ENCODE measurements around the gene KCNB1.
A peak's percentile ranks its signal among the peaks of the same experiment; 100 is the strongest.

Gene KCNB1

DNA sequence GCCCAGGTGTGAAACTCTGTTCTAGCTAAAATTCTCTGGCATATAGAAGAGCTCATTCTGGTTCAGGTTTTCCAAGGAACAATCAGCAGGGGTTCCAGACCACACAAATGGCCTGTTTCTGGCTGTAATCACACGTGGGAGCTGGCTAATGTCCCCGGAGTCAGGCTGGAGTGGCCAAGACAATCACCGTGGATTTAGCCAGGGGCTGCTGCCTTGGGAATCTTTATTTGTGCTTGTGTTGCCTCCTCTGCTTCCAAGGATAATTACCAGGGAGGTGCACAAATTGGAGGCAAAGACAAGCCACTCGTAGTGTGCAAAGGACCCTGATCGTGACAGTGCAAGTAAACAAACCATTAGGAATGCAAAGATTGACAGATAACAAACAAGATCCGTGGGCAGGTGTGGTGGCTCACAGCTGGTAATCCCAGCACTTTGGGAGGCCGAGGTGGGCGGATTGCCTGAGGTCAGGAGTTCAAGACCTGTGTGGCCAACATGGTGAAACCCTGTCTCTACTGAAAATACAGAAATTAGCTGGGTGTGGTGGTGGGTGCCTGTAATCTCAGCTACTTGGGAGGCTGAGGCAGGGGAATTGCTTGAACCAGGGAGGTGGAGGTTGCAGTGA lies 77.3 kb downstream of the KCNB1 start:
- no peak for DNase-seq

DNA sequence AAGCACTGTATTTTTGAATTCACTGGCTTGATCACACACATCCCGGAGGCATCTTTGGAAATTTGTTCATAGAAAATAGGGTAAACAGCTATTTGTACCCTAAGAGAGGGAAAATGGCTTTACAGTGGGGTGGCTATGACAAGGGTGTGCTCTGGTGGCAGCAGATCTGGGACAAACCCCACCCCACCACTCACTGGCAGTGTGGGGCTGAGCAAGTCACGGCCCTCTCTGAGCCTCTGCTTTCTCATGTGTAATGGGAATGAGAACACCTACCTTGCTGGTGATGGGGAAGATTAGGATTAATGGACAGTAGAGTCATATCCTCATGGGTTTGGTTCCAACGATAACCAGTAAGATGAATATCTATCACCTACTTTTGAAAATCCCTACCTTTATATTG lies 78.0 kb downstream of the KCNB1 start:
- no peak for DNase-seq

DNA sequence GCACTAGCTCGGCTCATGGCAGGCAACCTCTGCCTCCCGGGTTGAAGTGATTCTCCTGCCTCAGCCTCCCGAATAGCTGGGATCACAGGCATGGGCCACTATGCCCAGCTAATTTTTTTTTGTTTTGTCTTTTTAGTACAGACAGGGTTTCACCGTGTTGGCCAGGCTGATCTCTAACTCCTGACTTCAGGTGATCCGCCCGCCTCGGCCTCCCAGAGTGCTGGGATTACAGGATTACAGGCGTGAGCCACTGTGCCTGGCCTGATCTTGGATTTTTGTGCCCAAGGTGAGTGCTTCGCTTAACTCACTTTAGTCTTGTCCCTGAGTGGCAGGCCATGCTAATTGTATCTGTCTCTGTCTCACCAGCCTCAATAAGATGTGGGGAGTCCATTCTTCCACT lies 78.6 kb downstream of the KCNB1 start:
- no peak for DNase-seq

DNA sequence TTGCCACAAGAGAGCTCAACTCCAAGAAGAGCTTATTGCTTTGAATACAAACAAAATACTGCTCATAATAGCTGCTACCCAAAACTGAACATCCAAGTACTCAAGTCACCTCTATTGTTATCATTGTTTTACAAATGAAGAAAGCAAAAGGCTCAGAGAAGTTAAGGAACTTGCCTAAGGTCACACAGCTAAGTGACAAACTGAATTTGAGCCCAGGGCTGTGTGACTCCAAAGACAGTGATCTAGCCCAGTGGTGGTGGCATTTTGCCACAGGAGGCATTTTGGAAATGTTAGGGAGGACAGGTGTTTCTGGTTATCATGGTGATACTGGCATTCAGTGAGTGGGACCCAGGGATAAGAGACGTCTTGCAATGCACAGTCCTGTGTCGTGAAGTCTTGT lies 79.5 kb downstream of the KCNB1 start:
- DNase-seq = no peak

DNA sequence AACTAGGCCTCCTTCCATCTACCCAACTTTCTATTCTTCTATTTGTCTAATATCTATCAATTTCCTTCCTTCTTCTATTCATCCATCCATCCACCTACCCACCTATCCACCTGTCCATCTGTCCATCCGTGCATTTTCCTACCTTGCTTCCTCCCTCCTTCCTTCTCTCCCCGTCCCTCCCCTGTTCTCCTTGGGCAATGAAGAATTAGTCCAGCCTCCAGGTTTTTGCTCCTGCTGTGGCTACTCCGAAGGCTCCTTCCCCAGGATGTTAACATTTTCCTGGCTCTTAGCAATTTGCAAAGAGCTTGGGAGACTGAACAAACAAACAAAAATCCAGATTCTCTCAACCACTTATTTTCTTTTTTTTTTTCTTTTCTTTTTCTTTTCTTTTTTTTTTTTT lies 81.6 kb downstream of the KCNB1 start:
- no peak for DNase-seq

DNA sequence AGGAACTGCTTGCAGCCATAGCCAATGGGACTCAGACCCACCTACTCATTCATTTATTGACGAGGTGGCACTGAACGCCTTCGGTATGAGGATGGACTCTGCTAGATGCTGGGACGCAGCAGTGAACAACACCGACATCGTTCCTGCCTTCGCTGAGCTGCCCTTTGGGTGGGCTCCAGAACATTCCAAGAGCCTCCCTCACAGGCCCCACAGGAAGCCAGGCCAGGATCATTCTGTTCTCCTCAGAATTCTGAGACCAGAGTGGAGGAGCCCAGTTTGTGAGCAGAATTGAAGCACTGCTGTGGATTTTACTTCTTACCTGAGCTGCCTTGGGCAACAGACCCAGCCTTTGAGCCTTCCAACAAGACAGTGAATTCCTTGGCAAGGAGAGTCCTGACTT lies 82.1 kb downstream of the KCNB1 start:
- DNase-seq = no peak

DNA sequence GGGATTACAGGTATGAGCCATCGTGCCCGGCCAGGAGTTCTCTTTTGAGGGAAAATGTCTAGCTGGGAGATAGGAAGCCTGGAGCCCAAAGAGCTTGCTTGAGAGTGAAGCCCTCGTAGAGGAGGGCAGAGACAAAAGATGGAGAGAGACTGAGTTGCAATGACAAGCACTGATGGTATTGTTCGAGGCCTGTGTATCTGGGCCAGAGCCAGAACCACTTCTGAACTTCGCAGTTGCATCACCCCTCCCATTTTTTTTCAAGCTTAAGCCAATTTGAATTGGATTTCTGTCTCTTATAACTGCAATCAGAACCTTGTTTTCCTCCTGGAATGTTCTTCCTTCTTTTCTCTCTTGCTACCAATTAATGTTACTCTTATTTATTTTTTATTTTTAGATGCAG lies 83.1 kb downstream of the KCNB1 start:
- no peak for DNase-seq

DNA sequence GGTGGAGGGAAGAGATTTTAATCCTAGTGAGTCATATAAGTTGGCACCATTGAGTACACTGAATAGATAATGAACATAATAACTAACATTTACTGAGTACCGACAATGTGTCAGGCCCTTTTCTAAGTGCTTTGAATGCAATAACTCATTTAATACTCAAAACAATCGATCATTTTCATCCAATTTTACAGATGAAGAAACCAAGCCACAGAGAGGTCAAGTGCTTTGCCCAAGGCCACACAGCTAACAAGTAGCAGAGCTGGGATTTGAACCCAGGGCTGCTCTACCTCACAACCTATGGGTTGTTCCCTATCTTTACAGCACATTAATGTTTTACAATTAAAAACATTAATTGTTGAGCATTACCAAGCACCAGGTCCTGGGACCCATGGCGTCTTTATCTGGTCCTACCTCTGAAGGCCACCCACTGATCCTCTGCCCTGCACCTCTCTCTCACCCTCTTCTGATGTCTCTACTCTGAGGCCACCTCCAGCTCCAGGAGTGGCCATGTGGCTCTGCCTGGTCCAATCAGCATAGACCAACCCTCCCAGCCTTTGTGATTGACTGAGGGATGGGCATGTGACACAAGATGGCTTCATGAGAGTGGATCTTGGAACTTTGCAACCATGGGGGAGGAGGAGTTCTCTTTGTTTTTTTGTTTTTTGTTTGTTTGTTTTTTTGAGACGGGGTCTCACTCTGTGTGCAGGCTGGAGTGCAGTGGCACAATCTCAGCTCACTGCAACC lies 83.9 kb downstream of the KCNB1 start:
- no peak for DNase-seq

DNA sequence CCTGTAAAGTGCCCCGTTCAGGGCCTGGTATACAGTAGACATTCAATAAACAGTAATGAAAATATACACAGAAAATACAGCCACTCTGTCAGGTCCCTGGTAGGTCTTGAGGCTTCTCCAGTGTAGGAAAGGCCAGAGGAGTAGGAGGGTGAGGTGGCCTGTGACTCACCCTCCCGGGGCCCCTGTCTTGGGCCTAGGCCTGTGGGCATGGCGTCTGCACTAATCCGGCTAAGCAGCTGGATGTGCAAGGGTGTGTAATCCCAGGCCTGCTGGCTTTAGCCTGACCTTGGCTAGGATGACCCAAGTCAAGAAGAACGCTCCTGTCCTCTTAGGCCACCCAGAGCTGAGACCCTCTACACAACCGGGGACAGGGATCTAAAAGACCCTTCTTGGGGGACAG lies 84.9 kb downstream of the KCNB1 start:
- no peak for DNase-seq

DNA sequence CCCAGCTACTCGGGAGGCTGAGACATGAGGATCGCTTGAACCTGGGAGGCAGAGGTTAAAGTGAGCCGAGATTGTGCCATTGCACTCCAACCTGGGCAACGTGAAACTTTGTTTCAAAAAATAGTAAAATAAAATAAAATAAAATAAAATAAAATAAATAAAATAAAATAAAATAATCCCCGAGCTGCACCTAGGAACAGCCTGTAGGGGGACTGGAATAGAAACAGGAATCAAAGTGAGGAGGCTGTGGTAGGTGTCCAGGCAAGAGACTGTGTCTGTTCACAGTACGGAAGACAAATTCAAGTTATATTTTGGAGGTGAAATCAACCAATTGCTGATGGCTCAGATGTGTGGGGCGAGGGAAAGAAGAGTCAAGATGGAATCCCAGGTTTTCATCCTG lies 86.2 kb downstream of the KCNB1 start:
- no peak for DNase-seq

DNA sequence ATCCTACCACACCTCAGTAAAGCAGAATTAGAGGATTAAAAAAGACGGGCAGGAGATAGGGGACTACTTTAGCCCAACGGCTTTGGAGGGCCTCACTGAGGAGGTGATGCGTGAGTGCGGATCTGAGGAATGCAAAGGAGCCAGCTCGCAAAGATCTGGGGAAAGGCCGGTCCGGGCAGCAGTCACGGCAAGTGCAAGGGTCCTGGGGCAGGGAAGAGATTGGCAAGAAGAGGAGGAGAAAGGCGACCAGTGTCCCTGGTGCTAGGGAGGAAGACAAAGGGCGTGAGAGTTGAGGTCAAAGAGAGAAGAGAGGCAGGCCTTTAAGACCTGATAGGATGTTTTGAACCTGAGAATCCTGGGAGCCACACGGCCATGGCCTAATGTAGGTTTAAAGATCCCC lies 86.8 kb downstream of the KCNB1 start:
- no peak for DNase-seq

DNA sequence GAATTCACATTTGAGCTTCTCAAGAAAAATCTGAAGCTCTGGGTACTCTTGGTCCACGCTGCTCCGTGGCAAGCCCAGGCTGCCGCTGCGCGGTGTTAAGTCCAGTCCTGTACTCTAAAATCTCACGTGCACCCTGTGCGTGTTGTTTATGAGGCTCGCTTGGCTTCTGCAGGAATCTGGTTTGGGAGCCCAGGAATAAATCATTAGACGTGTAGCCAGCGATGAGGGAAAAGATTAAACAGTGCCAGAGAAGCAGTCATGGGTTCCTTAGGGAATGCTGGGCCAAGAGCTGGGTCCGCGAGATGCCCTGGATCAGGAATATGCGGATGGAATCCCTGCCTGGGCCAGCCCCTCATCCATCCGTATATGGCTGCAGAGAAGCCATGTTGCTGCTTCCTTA lies 87.3 kb downstream of the KCNB1 start:
- DNase-seq = no peak

DNA sequence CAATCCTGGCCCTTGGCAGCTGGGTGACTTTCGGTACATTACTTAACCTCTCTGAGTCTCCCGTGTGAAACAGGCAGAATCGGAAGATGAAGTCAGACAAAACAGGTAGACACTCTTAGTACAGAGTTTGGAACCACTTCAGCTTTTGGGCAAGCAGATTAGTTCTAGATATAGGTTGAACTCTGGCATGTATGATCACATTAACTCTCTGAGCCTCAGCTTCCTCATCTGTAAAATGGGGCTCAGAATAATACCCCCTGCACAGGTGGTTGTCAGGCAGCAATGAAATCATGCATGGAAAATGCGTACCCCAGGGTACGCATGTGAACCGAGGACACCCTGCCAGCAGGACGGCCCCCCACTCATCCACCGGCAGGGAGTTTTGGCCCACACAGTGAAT lies 87.7 kb downstream of the KCNB1 start:
- no peak for DNase-seq

DNA sequence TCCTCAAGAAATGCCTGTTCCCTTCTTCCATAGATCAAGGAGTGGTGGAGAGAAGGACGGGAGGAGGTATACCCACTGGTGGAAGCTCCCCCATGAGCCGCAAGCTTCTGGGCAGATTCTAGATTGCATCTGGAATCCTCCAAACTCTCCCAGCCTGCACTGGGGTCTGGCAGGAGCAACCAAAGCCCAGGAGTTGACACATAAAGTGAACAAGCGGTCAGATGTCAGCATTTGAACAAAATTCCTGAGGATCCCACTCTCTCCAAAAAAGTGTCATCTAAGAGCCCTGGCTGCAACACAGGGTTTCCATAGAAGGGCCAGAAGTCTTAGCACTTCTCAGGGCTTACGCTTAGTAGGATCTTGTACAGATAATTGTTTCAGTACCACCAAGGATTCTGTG lies 88.2 kb downstream of the KCNB1 start:
- DNase-seq = no peak

DNA sequence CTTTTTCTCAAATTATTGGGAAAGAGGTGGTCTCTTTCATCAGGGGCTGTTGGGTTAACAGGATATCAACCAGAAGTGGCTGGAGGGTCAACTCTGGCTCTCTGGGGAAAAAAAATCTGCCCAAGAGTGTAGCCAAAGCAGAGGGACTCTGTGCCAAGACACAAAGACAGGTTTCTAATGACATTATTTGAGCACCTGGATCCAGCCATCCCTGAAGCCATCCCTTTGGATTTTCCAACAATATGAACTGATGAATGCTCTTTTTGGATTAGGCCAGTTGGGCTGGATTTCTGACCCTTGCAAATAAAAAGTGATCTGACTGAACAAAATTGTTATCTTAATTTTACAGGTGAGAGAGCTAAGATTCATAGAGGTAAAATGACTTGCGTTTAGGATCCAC lies 88.7 kb downstream of the KCNB1 start:
- DNase-seq = no peak

DNA sequence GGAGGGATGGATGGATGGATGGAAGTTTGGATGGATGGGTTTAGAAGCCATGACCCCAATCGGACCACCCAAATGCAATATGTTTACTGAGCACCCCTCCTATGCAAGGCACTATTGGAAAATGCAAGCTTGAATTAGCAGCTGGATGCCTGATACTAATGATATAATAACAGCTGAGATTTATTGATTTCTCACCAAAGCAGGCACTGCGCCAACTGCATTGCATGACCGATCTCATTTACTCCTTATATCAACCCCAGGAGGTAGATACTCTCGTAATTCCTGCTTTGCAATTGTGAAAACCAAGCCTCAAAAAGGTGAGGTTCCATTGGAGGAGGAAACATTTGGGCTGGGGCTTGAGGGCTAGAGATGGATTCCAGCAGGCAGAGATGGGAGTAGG lies 89.7 kb downstream of the KCNB1 start:
- DNase-seq = no peak

DNA sequence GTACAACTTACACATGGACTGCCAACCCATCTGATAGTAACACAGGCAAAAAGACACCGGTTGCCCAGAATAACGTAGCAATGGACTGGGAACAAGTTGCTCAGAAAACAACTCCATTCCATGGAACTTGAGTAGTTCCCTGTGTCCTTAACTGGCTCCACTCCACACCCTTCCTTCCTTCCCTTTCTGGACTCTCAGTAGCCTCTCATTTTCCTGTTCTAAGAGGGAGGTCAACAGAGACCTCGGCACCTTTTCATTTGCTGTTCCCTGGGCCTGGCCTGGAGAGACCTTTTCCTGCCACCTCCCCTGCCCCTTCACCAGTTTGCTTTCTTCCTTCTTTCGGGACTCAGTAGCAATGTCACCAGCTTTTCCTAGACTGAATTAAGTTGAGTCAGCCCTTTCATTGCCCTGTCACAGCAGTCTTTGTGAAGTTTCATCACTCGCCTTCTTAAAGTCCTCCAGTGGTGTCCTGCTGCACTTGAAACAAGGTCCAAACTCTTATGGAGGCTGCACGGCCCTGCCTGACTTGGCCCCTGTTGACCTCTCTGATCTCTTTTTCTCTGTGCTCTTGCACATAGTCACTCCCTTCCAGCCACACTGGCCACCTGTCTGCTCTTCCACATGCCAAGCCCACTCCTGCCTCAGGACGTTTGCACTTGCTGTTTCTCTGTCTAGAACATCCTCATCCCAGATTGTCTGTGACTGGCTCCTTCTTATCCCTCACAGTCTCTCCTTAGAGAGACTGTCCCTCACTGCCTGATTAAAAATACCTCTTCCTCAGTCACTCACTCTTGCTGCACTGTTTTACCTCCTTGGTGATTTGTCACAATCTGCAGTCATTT lies 90.8 kb downstream of the KCNB1 start:
- no peak for DNase-seq

DNA sequence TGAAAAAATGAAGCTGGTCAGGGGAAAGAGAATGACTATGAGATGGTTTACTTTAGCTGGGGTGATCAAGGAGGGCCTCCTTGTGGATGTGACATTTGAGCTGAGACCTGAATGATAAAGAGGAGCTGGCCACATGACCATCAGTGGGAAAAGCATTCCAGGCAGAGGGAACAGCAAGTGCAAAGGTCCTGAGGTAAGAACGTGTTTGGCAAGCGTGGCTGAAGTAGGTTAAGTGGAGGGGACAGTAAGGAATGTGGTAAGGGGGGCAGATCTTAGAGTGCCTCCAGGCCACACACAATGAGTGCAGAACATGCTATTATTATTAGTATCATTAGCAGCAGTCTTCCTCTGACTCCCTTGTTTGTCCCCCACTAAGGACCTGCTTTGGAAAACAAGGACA lies 92.6 kb downstream of the KCNB1 start:
- DNase-seq = no peak

DNA sequence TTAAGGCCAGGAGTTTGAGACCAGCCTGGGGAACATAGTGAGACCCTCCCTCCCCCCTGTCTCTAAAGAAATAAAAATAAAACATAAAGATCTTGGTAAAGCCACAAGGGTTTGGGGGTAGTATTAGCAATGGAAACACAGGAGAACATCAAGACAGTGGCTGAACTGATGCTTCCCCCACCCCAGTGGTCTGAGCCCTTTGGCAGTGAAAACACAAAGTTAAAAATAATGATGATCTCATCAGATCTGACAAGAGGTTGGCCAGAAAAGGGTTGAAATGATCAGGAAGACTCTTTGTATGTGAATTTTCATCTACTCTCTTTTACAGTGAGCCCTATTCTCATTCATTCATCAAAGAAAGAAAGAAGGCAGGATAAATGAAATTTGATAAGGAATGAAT lies 93.7 kb downstream of the KCNB1 start:
- no peak for DNase-seq

DNA sequence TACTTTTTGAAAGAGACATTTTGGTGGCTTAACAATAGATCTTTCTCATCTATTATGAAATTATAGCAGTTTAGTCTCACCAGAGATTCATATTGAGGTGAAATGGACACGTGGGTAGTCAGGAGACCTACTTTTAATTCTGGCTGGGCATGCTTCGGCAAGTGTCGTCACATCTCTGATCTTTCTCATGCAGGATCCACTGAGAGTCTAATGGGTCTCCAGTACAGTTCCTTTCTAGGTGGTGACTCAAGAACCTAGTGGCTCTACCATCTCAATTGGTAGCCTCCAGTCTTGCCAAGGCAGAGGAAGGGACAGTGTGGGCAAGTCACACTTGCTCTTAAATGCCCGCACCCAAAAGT lies 94.9 kb downstream of the KCNB1 start:
- DNase-seq = no peak

DNA sequence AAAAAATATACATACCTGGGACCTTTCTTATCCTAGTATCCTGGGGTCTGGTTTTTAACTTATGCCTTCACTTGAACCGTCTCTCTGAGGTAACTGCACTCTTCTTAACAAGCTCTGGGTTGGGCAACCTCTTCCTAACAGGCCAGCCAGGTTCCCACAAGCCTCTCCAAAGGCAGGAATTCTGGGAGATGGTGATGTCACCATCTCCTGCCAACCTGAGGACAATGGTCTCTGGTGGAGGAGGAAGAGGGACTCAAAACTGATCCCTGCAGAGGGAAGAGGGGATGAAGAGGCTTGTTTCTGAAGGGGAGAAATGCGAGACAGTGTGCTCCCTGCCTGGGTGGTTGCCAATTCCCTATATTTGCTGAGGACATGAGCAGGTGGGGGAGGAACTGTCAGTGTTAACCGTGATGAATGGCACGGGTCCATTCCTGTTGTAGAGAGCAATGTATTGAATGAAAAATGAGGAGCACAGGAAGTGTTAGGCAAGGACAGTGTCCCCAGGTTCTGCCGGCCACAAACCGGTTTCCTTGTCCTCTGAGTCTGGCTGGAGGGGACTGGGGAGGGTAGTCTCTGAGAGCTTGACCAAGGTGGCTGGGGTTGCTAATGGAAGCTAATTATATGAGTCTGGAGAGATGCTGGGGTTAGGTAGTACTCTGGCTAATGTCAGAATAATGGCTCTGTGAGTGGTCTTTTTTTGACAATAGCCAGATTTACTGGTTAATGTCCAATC lies 95.5 kb downstream of the KCNB1 start:
- DNase-seq = no peak

DNA sequence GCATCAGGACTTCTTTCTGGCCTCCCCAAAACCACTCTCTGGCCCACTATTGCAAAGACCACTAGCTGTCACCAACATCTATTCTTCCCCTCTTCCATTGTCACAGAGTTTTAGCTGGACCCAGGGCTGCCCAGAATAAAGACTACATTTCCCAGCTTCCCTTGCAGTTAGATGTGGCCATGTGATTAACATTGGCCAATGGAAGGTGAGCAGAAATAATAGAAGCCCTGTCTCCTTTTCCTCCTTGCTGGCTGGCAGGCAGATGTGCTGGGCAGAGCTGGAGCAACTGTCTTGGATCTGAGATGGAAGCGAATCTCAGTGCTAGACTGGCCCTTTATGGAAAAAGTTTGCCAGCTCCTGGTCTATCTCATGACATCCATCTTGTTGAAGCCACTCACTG lies 97.0 kb downstream of the KCNB1 start:
- peak; percentile 37 for DNase-seq
